Activated naive CD4-positive, alpha-beta T cell treated with anti-CD3 and anti-CD28 coated beads for 36 hours (primary cell): ENCODE results near the gene ERRFI1. TPM values are rescaled to one million over a fixed set of nuclear protein-coding genes. Genes with fewer than 3 reads are reported as not detected.
"Not testable (repeated sequence)": the region's sequence is repeated elsewhere in the genome, so short reads cannot be mapped to it uniquely, and the experiment has no call there.

ENCODE experiments used
- CTCF ChIA-PET: fragments of 350-600 bp; sonication (Branson Sonifier 250); formaldehyde crosslinking; loops from one replicate; lab custom pipeline; 2021; ENCODE audit warnings: antibody characterized with exemption; lab: Charles Lee
- DNase-seq: peaks from one replicate; pipeline ENCODE4 v3.0.0-alpha.2; 2020
- H3K27ac Mint-ChIP-seq: one replicate; pipeline ENCODE4 v1.8.0; 2021; ENCODE audit warnings: mild to moderate bottlenecking, mixed read lengths
- H3K27me3 Mint-ChIP-seq: one replicate; pipeline ENCODE4 v1.8.0; 2021; ENCODE audit warnings: low read depth, mixed read lengths
- H3K36me3 Mint-ChIP-seq: one replicate; pipeline ENCODE4 v1.8.0; 2021; ENCODE audit warnings: low read depth, mixed read lengths
- H3K4me1 Mint-ChIP-seq: one replicate; pipeline ENCODE4 v1.8.0; 2021; ENCODE audit warnings: low read depth, mixed read lengths
- H3K4me3 Mint-ChIP-seq: one replicate; pipeline ENCODE4 v1.8.0; 2021; ENCODE audit warnings: mild to moderate bottlenecking, moderate library complexity, mixed read lengths
- H3K9me3 Mint-ChIP-seq: one replicate; pipeline ENCODE4 v1.8.0; 2021; ENCODE audit warnings: mixed read lengths
- intact Hi-C: fragments of 100-400 bp; cut with micrococcal nuclease; formaldehyde crosslinking; loops from one replicate; pipeline ENCODE4 v1.15.1; 2023
- total RNA-seq, 2 experiments: library from RNA; stranded (reverse); gene quantifications; one replicate each; pipeline ENCODE4 v1.2.3, GENCODE V29; 2021

Gene ERRFI1
- total RNA-seq, 2 experiments from 2014 or later: 0.77 to 0.95 TPM

DNA sequence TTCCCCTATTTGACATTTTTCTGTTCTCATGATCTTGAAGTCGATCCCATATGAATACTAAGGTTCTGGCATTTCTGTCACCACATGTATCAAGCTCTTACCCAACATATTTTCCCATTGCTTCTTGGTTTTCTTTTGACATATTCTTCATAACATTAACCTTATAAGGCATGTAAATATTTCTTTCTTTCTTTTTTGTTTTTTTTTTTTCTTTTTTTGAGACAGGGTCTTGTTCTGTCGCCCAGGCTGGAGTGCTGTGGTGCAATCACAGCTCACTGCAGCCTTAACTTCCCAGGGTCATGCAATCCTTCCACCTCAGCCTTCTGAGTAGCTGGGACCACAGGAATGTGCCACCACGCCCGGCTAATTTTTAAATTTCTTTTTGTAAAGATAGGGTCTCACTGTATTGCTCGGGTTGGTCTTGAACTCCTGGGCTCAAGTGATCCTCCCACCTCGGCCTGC lies 33.1 kb upstream of the ERRFI1 start:
- DNase-seq: no peak

DNA sequence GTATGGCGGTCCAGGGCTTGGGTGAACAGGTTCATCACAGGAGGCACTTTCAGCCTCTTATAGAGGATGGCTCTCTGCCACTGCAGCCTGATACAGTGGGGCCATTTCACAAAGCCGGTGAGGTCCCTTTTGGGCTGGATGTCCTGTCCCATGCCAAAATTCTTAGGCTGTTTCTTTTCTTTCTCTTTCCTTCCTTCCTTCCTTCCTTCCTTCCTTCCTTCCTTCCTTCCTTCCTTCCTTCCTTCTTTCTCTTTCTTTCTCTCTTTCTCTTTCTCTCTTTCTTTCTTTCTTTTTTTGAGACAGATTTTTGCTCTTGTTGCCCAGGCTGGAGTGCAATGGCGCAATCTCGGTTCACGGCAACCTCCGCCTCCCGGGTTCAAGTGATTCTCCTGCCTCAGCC lies 31.7 kb upstream of the ERRFI1 start:
- DNase-seq, H3K4me1 Mint-ChIP-seq, H3K27ac Mint-ChIP-seq, H3K9me3 Mint-ChIP-seq, intact Hi-C loops, H3K4me3 Mint-ChIP-seq, H3K36me3 Mint-ChIP-seq, H3K27me3 Mint-ChIP-seq: not testable (repeated sequence)
- CTCF ChIA-PET: interaction anchor here (0.7 kb wide), 1 partner anchor 157 kb away, joined by 3 read pairs; no protein-coding TSS in a partner anchor

More for the DNA sequence above, 33.1 kb upstream of the ERRFI1 start:
- Mint-ChIP-seq H3K27ac (no peak overlapping the region), H3K36me3 (no peaks in the 10 kb centered on the region), H3K27me3 (no peaks in the 10 kb centered on the region), H3K9me3 (no peaks in the 10 kb centered on the region), H3K4me3 (no peak overlapping the region), H3K4me1 (no peaks in the 10 kb centered on the region)
- CTCF ChIA-PET: no interaction called here
- intact Hi-C loops: no loop called here

DNA sequence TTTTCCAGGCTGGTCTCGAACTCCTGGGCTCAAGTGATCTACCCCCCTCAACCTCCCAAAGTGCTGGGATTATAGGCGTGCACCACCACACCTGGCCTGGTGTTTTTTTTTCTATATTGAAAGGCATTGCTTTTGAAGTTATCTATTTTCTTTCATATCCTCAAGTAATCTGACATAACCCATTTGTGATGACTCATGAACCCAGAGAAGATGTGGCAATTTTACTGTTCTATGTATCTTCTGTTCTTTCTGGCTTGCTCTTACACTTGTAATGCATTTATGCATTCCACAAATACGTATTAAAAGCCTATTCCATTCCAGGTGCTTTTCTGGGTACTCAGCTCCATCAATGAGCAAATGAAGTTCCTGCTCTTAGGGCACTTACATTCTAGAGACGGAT lies 29.9 kb upstream of the ERRFI1 start:
- Mint-ChIP-seq H3K4me3 (no peak overlapping the region), H3K27me3 (no peaks in the 10 kb centered on the region), H3K36me3 (no peaks in the 10 kb centered on the region), H3K9me3 (no peaks in the 10 kb centered on the region), H3K4me1 (no peaks in the 10 kb centered on the region), H3K27ac (no peak overlapping the region)
- no peak for DNase-seq
- CTCF ChIA-PET: interaction anchor here (0.6 kb wide), 1 partner anchor 122 kb away, joined by 3 read pairs; no protein-coding TSS in a partner anchor
- intact Hi-C loops: no loop called here

DNA sequence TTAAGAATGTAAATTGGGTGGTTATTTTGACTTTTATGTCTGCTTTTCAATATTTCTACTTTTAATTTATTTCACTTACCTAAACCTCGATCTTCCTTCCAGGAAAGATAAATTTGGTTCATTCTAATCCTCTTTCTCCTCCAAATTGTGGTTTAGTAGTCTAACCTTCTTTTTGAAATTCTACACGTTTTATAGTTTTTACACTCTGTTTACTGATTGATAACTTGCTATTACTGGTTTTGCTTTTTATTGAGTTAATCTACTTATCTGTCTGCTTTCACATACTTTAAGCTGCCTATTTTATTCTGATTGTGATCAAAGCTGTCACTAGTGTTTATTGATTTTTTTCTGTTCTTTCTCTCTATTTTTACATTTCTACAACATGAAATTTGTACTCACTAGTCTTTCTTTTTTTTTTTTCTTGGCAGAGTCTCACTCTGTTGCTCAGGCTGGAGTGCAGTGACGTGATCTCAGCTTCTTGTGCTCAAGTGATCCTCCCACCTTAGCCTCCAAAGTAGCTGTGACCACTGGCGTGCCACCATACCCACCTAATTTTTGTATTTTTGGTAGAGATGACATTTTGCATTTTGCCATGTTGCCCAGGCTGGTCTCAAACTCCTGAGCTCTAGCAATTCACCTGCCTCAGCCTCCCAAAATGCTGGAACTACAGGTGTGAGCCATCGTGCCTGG lies 27.9 kb upstream of the ERRFI1 start:
- intact Hi-C loops: no loop called here

DNA sequence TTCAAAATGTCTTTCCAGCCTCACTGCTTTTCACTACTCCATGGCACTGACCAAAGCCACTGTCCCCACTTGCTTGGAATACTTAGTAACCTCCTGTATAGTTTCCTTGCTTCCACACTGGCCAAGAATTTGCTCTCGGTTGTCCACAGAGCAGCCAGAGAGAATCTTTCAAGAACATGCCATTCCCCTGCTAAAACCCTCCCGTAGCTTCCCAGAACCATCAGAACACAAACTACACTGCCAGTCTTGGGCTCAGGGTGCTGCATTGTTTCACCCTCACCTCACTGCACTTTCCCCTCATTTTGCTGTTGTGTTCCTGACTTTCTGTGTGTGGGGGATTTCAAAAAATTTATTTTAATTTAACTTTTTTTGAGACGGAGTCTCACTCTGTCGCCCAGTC lies 25.5 kb upstream of the ERRFI1 start:
- peaks cover 2% of the 10 kb centered on the region for H3K27me3 Mint-ChIP-seq

More for the DNA sequence above, 27.9 kb upstream of the ERRFI1 start:
- no peak overlapping the region for H3K27ac Mint-ChIP-seq
- no peaks in the 10 kb centered on the region for H3K4me1 Mint-ChIP-seq
- H3K36me3 Mint-ChIP-seq: no peaks in the 10 kb centered on the region
- CTCF ChIA-PET: interaction anchor here (0.6 to 1.1 kb wide), 2 partner anchors 22 to 265 kb away, joined by 3 read pairs; no protein-coding TSS in a partner anchor
- no peak for DNase-seq
- no peaks in the 10 kb centered on the region for H3K27me3 Mint-ChIP-seq
- H3K4me3 Mint-ChIP-seq: no peak overlapping the region
- H3K9me3 Mint-ChIP-seq: no peaks in the 10 kb centered on the region

DNA sequence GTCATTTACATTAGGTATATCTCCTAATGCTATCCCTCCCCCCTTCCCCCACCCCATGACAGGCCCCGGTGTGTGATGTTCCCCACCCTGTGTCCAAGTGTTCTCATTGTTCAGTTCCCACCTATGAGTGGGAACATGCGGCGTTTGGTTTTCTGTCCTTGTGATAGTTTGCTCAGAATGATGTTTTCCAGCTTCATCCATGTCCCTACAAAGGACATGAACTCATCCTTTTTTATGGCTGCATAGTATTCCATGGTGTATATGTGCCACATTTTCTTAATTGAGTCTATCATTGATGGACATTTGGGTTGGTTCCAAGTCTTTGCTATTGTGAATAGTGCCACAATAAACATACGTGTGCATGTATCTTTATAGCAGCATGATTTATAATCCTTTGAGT lies 23.1 kb upstream of the ERRFI1 start:
- CTCF ChIA-PET: not testable (repeated sequence)

More for the DNA sequence above, 25.5 kb upstream of the ERRFI1 start:
- peaks cover 6% of the 10 kb centered on the region for H3K4me1 Mint-ChIP-seq
- no peaks in the 10 kb centered on the region for H3K9me3 Mint-ChIP-seq
- no peaks in the 10 kb centered on the region for H3K36me3 Mint-ChIP-seq
- CTCF ChIA-PET: no interaction called here
- DNase-seq: no peak
- intact Hi-C loops: no loop called here
- no peak overlapping the region for H3K27ac Mint-ChIP-seq
- no peak overlapping the region for H3K4me3 Mint-ChIP-seq

GRCh38 chr1:8047686-8048445 lies 21.8 kb upstream of the ERRFI1 start:
- H3K27me3 Mint-ChIP-seq: peaks cover 2% of the 10 kb centered on the region
- no peaks in the 10 kb centered on the region for H3K9me3 Mint-ChIP-seq
- intact Hi-C loops: loop anchor here (5.0 kb wide), 1 partner anchor 119 kb away; no protein-coding TSS in a partner anchor
- DNase-seq: no peak
- H3K4me3 Mint-ChIP-seq: no peak overlapping the region
- no peaks in the 10 kb centered on the region for H3K36me3 Mint-ChIP-seq
- H3K27ac Mint-ChIP-seq: no peak overlapping the region
- CTCF ChIA-PET: no interaction called here
- peaks cover 11% of the 10 kb centered on the region for H3K4me1 Mint-ChIP-seq

More for the DNA sequence above, 23.1 kb upstream of the ERRFI1 start:
- H3K36me3 Mint-ChIP-seq, H3K4me3 Mint-ChIP-seq, DNase-seq, H3K9me3 Mint-ChIP-seq, H3K27me3 Mint-ChIP-seq, H3K27ac Mint-ChIP-seq: not testable (repeated sequence)
- intact Hi-C loops: loop anchor here (5.0 kb wide), 1 partner anchor 118 kb away; no protein-coding TSS in a partner anchor
- H3K4me1 Mint-ChIP-seq: peaks cover 11% of the 10 kb centered on the region

- H3K9me3 Mint-ChIP-seq: peaks cover under 1% of the 10 kb centered on the region
- DNase-seq: no peak
- intact Hi-C loops: loop anchor here (5.0 kb wide), 1 partner anchor 120 kb away; no protein-coding TSS in a partner anchor
- H3K4me1 Mint-ChIP-seq: peaks cover 11% of the 10 kb centered on the region
- CTCF ChIA-PET: no interaction called here
- H3K27me3 Mint-ChIP-seq: peaks cover 2% of the 10 kb centered on the region
- H3K36me3 Mint-ChIP-seq: no peaks in the 10 kb centered on the region
- H3K4me3 Mint-ChIP-seq: no peak overlapping the region
- H3K27ac Mint-ChIP-seq: no peak overlapping the region
Observed at GRCh38 chr1:8047112-8047511, 21.0 kb upstream of the ERRFI1 start.

- H3K27me3 Mint-ChIP-seq: peaks cover 2% of the 10 kb centered on the region
- intact Hi-C loops: loop anchor here (5.0 kb wide), 1 partner anchor 121 kb away; no protein-coding TSS in a partner anchor
- CTCF ChIA-PET: no interaction called here
- no peaks in the 10 kb centered on the region for H3K36me3 Mint-ChIP-seq
- H3K9me3 Mint-ChIP-seq: peaks cover 4% of the 10 kb centered on the region
- peaks cover 11% of the 10 kb centered on the region for H3K4me1 Mint-ChIP-seq
- H3K4me3 Mint-ChIP-seq: no peak overlapping the region
- no peak for DNase-seq
- H3K27ac Mint-ChIP-seq: no peak overlapping the region
Observed at GRCh38 chr1:8046391-8046790, 20.3 kb upstream of the ERRFI1 start.

DNA sequence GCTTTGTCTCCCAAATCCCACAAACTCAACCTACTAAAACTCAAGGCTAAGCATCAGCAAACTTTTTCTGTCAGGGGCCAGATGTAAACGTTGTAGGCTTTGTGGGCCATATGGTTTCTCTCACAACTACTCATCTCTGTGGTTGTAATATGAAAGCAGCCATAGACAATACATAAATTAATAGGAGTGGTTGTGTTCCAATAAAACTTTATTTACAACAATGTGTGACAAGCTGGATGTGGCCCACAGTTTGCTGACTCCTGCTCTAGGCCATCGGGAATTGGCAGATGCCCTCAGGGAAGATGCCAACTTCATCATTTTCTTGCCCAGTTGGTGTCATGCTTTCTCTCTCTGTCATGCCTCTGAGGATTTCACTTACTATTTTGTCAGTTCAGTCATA lies 17.5 kb upstream of the ERRFI1 start:
- no peak overlapping the region for H3K4me3 Mint-ChIP-seq
- intact Hi-C loops: no loop called here
- H3K27ac Mint-ChIP-seq: no peak overlapping the region
- peaks cover 4% of the 10 kb centered on the region for H3K9me3 Mint-ChIP-seq
- no peaks in the 10 kb centered on the region for H3K36me3 Mint-ChIP-seq
- peaks cover 11% of the 10 kb centered on the region for H3K4me1 Mint-ChIP-seq
- H3K27me3 Mint-ChIP-seq: peaks cover 2% of the 10 kb centered on the region
- DNase-seq: no peak
- CTCF ChIA-PET: interaction anchor here (1.1 kb wide), 1 partner anchor 195 kb away, joined by 3 read pairs; no protein-coding TSS in a partner anchor

DNA sequence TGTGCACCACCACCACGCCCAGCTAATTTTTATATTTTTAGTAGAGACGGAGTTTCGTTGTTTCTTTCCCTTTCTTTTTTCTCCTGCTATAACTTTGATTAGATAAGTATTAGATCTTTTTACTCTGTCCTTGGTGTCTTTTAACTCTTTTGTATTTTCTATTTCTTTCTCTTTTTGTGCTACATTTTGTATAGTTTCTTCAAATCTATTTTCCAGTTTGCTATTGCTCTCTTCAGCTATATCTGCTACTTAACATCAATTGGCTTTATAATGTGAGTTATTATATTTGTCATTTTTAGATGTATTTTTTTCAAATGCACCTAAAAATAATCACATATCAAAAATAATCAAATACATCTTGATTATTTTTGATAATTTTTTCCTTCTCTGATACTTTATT lies 16.0 kb upstream of the ERRFI1 start:
- CTCF ChIA-PET: interaction anchor here (0.6 to 0.7 kb wide), 2 partner anchors 13 to 301 kb away, joined by 3 read pairs; no protein-coding TSS in a partner anchor
- no peak overlapping the region for H3K27ac Mint-ChIP-seq
- intact Hi-C loops: no loop called here
- H3K9me3 Mint-ChIP-seq: peaks cover 4% of the 10 kb centered on the region
- peaks cover under 1% of the 10 kb centered on the region for H3K27me3 Mint-ChIP-seq
- no peak for DNase-seq
- H3K4me3 Mint-ChIP-seq: no peak overlapping the region
- H3K4me1 Mint-ChIP-seq: peaks cover 5% of the 10 kb centered on the region
- no peaks in the 10 kb centered on the region for H3K36me3 Mint-ChIP-seq

DNA sequence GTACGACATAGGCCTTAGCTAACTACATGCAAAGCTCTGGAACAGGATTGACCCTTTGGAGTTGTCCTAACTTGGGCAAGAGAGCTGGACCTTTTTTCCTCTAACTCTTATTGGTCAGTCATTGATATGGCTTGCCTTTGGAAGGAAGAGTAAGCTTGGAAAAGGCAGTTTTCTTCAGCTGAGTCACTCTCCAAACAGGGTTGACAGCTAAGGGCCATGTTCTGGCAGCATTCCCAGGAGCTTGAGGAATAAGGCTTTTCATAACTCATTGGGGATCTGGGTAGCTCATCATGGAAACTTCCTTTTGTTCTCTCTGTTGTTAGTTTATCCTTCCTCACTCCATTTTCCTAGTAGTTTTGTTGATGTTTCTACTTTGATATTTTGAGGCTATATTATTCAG lies 14.5 kb upstream of the ERRFI1 start:
- intact Hi-C loops: no loop called here
- CTCF ChIA-PET: interaction anchor here (0.7 to 1.6 kb wide), 4 partner anchors 9 to 591 kb away, joined by 3 to 4 read pairs (median 4); no protein-coding TSS in a partner anchor
- H3K9me3 Mint-ChIP-seq: peaks cover 4% of the 10 kb centered on the region
- no peak for DNase-seq
- H3K4me3 Mint-ChIP-seq: no peak overlapping the region
- H3K36me3 Mint-ChIP-seq: no peaks in the 10 kb centered on the region
- H3K27ac Mint-ChIP-seq: no peak overlapping the region
- peaks cover 2% of the 10 kb centered on the region for H3K4me1 Mint-ChIP-seq
- H3K27me3 Mint-ChIP-seq: no peaks in the 10 kb centered on the region
